ENCODE results near the gene ARMH2. TPM values are rescaled to one million over a fixed set of nuclear protein-coding genes. Genes with fewer than 3 reads are reported as not detected.

ARMH2 gene
- total and polyA plus RNA-seq, 8 donors, result not detected

GRCh38 chr6:24833711-24834386, 35.1 kb upstream of the ARMH2 start:
- Histone ChIP-seq H3K36me3 (no peaks in the 10 kb centered on the region), H3K4me3 (no peak overlapping the region), H3K27ac (no peak overlapping the region), H3K9me3 (no peaks in the 10 kb centered on the region), H3K4me1 (peaks cover 0 to 8% (median 6%) of the 10 kb centered on the region in 3 donors), H3K27me3 (no peaks in the 10 kb centered on the region)
- FAIRE-seq, result no peak
- TF ChIP-seq CTCF (IDR thresholded peaks at IDR 0.05), result no peak
- 83 to 88% methylated on average over 4 of the region's 4 CpGs for WGBS, 2 donors
- intact Hi-C loops (cut with DNase I), result no loop called here
- ATAC-seq, result no peak
- DNase-seq, result no peak

- 81 to 82% methylated on average over 1 of the region's 1 CpG for WGBS, 2 donors
- FAIRE-seq (no peak), DNase-seq (no peak), ATAC-seq (no peak)
- Histone ChIP-seq H3K9me3 (no peaks in the 10 kb centered on the region), H3K4me1 (peaks cover 0 to 8% (median 6%) of the 10 kb centered on the region in 3 donors), H3K27ac (no peak overlapping the region), H3K36me3 (no peaks in the 10 kb centered on the region), H3K4me3 (no peak overlapping the region), H3K27me3 (no peaks in the 10 kb centered on the region)
- TF ChIP-seq CTCF (IDR thresholded peaks at IDR 0.05), result no peak
- intact Hi-C loops (cut with DNase I), result no loop called here
Measured at GRCh38 chr6:24832794-24833193, 34.1 kb upstream of the ARMH2 start.

GRCh38 chr6:24831771-24832716, 33.3 kb upstream of the ARMH2 start:
- Histone ChIP-seq H3K27ac (no peak overlapping the region), H3K4me1 (peaks cover 0 to 8% (median 6%) of the 10 kb centered on the region in 3 donors), H3K4me3 (no peak overlapping the region), H3K36me3 (no peaks in the 10 kb centered on the region), H3K9me3 (no peaks in the 10 kb centered on the region), H3K27me3 (no peaks in the 10 kb centered on the region)
- FAIRE-seq, result no peak
- no peak for TF ChIP-seq CTCF (IDR thresholded peaks at IDR 0.05)
- WGBS, 2 donors, result 80 to 81% methylated on average over 10 of the region's 10 CpGs
- no peak for ATAC-seq
- no peak for DNase-seq
- intact Hi-C loops (cut with DNase I), result no loop called here

GRCh38 chr6:24829657-24830056, 30.9 kb upstream of the ARMH2 start:
- H3K4me3 ChIP-seq, result no peak overlapping the region

More at GRCh38 chr6:24829657-24830056, 30.9 kb upstream of the ARMH2 start:
- Histone ChIP-seq H3K27ac (no peak overlapping the region), H3K27me3 (no peaks in the 10 kb centered on the region), H3K36me3 (no peaks in the 10 kb centered on the region), H3K4me1 (peaks cover 0 to 15% (median 9%) of the 10 kb centered on the region in 3 donors), H3K9me3 (no peaks in the 10 kb centered on the region)
- intact Hi-C loops (cut with DNase I), result no loop called here
- ATAC-seq (no peak), DNase-seq (no peak), FAIRE-seq (no peak)
- no peak for TF ChIP-seq CTCF (IDR thresholded peaks at IDR 0.05)
- 73 to 85% methylated on average over 3 of the region's 3 CpGs for WGBS, 2 donors
